ENCODE results near the gene PXDN. TPM values are rescaled to one million over a fixed set of nuclear protein-coding genes. Genes with fewer than 3 reads are reported as not detected.

PXDN gene
- total RNA-seq, 1 experiment from 2014 or later: 146 TPM

GRCh38 chr2:1610096-1610485 is 134.2 kb downstream of the PXDN start:
- no peak for DNase-seq (ENCODE audit: low spot score)
- ATAC-seq: no peak
- no peak overlapping the region for H3K27ac Mint-ChIP-seq
- TF ChIP-seq NR3C1 (CRISPR knock-in tag; conservative IDR thresholded peaks at IDR 0.05; ENCODE audit: low read depth) (no peak), ELF4 (CRISPR knock-in tag; IDR thresholded peaks at IDR 0.05; ENCODE audit: low read depth) (no peak)
- H3K4me3 Mint-ChIP-seq: no peak overlapping the region
- H3K4me1 Mint-ChIP-seq: peaks cover 21% of the 10 kb centered on the region
- H3K27me3 Mint-ChIP-seq (ENCODE audit: low read depth): no peaks in the 10 kb centered on the region
- ChIA-PET CTCF (no interaction called here), POLR2A (no interaction called here)
- no peaks in the 10 kb centered on the region for H3K9me3 Mint-ChIP-seq
- peaks cover 21% of the 10 kb centered on the region for H3K36me3 Mint-ChIP-seq

GRCh38 chr2:1609485-1610095 is 134.7 kb downstream of the PXDN start:
- Mint-ChIP-seq H3K4me1 (peaks cover 16% of the 10 kb centered on the region), H3K9me3 (no peaks in the 10 kb centered on the region), H3K27me3 (ENCODE audit: low read depth) (no peaks in the 10 kb centered on the region), H3K27ac (no peak overlapping the region), H3K4me3 (no peak overlapping the region), H3K36me3 (peaks cover 19% of the 10 kb centered on the region)
- ATAC-seq: no peak
- TF ChIP-seq ESRRA (CRISPR knock-in tag; IDR thresholded peaks at IDR 0.05; ENCODE audit: borderline replicate concordance) (no peak), GTF2I (CRISPR knock-in tag; conservative IDR thresholded peaks at IDR 0.05) (no peak), ZNF416 (CRISPR knock-in tag; IDR thresholded peaks at IDR 0.05) (no peak), RELA (CRISPR knock-in tag; IDR thresholded peaks at IDR 0.05; ENCODE audit: borderline replicate concordance) (no peak), MYBL2 (CRISPR knock-in tag; IDR thresholded peaks at IDR 0.05) (no peak), E2F1 (CRISPR knock-in tag; IDR thresholded peaks at IDR 0.05) (no peak), SOX15 (CRISPR knock-in tag; IDR thresholded peaks at IDR 0.05) (no peak), TEAD1 (CRISPR knock-in tag; IDR thresholded peaks at IDR 0.05) (no peak), PRRX2 (CRISPR knock-in tag; IDR thresholded peaks at IDR 0.05) (no peak), ZNF232 (CRISPR knock-in tag; IDR thresholded peaks at IDR 0.05) (no peak), FOXJ3 (CRISPR knock-in tag; IDR thresholded peaks at IDR 0.05; ENCODE audit: borderline replicate concordance) (no peak), TCF7 (CRISPR knock-in tag; IDR thresholded peaks at IDR 0.05; ENCODE audit: low read depth) (no peak), NFE2L1 (CRISPR knock-in tag; IDR thresholded peaks at IDR 0.05) (no peak)
- TF ChIP-seq, protein P1, sequence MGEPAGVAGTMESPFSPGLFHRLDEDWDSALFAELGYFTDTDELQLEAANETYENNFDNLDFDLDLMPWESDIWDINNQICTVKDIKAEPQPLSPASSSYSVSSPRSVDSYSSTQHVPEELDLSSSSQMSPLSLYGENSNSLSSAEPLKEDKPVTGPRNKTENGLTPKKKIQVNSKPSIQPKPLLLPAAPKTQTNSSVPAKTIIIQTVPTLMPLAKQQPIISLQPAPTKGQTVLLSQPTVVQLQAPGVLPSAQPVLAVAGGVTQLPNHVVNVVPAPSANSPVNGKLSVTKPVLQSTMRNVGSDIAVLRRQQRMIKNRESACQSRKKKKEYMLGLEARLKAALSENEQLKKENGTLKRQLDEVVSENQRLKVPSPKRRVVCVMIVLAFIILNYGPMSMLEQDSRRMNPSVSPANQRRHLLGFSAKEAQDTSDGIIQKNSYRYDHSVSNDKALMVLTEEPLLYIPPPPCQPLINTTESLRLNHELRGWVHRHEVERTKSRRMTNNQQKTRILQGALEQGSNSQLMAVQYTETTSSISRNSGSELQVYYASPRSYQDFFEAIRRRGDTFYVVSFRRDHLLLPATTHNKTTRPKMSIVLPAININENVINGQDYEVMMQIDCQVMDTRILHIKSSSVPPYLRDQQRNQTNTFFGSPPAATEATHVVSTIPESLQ (CRISPR knock-in tag; IDR thresholded peaks at IDR 0.05): no peak
- TF ChIP-seq, protein P2, sequence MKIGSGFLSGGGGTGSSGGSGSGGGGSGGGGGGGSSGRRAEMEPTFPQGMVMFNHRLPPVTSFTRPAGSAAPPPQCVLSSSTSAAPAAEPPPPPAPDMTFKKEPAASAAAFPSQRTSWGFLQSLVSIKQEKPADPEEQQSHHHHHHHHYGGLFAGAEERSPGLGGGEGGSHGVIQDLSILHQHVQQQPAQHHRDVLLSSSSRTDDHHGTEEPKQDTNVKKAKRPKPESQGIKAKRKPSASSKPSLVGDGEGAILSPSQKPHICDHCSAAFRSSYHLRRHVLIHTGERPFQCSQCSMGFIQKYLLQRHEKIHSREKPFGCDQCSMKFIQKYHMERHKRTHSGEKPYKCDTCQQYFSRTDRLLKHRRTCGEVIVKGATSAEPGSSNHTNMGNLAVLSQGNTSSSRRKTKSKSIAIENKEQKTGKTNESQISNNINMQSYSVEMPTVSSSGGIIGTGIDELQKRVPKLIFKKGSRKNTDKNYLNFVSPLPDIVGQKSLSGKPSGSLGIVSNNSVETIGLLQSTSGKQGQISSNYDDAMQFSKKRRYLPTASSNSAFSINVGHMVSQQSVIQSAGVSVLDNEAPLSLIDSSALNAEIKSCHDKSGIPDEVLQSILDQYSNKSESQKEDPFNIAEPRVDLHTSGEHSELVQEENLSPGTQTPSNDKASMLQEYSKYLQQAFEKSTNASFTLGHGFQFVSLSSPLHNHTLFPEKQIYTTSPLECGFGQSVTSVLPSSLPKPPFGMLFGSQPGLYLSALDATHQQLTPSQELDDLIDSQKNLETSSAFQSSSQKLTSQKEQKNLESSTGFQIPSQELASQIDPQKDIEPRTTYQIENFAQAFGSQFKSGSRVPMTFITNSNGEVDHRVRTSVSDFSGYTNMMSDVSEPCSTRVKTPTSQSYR (CRISPR knock-in tag; IDR thresholded peaks at IDR 0.05): no peak
- POLR2A ChIA-PET: no interaction called here
- DNase-seq (ENCODE audit: low spot score): no peak
- CTCF ChIA-PET: no interaction called here

DNA sequence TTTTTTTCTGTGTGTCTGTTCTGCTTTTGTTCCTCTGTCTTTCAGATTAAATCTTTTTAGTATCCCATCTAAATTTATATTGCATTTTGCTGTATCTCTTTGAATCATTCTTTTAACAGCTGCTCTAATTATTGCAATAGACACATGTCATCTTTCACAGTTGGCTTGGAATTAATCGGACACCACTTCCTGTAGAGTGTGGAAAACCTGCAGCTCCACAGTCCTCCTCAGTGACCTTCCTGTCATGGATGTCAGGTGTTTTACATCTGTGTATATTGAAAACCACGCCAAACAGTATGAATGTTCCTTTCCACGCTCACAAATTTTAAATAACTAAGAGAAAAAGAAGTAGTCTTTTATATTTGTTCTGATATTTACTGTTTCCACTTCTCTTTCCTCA is 135.3 kb downstream of the PXDN start:
- ChIA-PET POLR2A (no interaction called here), CTCF (no interaction called here)
- H3K4me1 Mint-ChIP-seq: peaks cover 13% of the 10 kb centered on the region
- no peak for ATAC-seq
- no peak overlapping the region for H3K4me3 Mint-ChIP-seq
- no peaks in the 10 kb centered on the region for H3K27me3 Mint-ChIP-seq (ENCODE audit: low read depth)
- peaks cover 17% of the 10 kb centered on the region for H3K36me3 Mint-ChIP-seq
- H3K9me3 Mint-ChIP-seq: no peaks in the 10 kb centered on the region
- DNase-seq (ENCODE audit: low spot score): no peak
- no peak overlapping the region for H3K27ac Mint-ChIP-seq
- TF ChIP-seq, protein P3, sequence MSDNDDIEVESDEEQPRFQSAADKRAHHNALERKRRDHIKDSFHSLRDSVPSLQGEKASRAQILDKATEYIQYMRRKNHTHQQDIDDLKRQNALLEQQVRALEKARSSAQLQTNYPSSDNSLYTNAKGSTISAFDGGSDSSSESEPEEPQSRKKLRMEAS (CRISPR knock-in tag; IDR thresholded peaks at IDR 0.05): no peak
- TF ChIP-seq NR2C2 (CRISPR knock-in tag; IDR thresholded peaks at IDR 0.05) (no peak), ZNF232 (CRISPR knock-in tag; IDR thresholded peaks at IDR 0.05) (no peak), ATF2 (CRISPR knock-in tag; IDR thresholded peaks at IDR 0.05; ENCODE audit: borderline replicate concordance, low read depth) (no peak), NR3C1 (CRISPR knock-in tag; conservative IDR thresholded peaks at IDR 0.05; ENCODE audit: low read depth) (no peak), SMAD3 (CRISPR knock-in tag; IDR thresholded peaks at IDR 0.05; ENCODE audit: borderline replicate concordance) (no peak), ZNF121 (CRISPR knock-in tag; IDR thresholded peaks at IDR 0.05) (no peak), ATF1 (CRISPR knock-in tag; IDR thresholded peaks at IDR 0.05) (no peak)
